ENCODE measurements around the gene CALCOCO1. TPM values are rescaled to one million over a fixed set of nuclear protein-coding genes. Genes with fewer than 3 reads are reported as not detected.

CALCOCO1 gene
- total and polyA plus RNA-seq, 10 of the 15 experiments (the other 5 are each of a cell fraction or from before 2014, with no cell fraction given) = 2.8 to 55.9 (median 13.7) TPM

GRCh38 chr12:53700567-53700966, 26.7 kb downstream of the CALCOCO1 start:
- CTCF ChIA-PET = interaction anchor here (1.0 to 7.9 kb wide), 10 partner anchors 13 to 288 kb away, joined by 3 to 459 read pairs (median 4); partner anchors contain the start of gene CISTR
- no TSS peak for BruUV-seq (replicated peaks)
- in situ Hi-C loops (cut with MboI) (loop anchor here (5.0 kb wide), 1 partner anchor 42 kb away; no protein-coding TSS in a partner anchor), intact Hi-C loops (cut with micrococcal nuclease; ENCODE audit: unreplicated experiment) (loop anchor here (10.0 kb wide), 2 partner anchors 284 to 514 kb away; partner anchors contain the start of gene HOXC10)
- ATAC-seq = no peak
- H3K4me2 ChIP-seq (ENCODE audit: control insufficient read depth, insufficient read depth) = no peak overlapping the region
- POLR2A ChIA-PET = interaction anchor here (1.0 to 1.3 kb wide), 2 partner anchors 43 to 53 kb away, joined by 3 to 4 read pairs; no protein-coding TSS in a partner anchor
- peaks cover 5% of the 10 kb centered on the region; the same call in 1 of the 2 replicates for H3K4me1 ChIP-seq (ENCODE audit: control insufficient read depth, insufficient read depth, low read length)
- no peak overlapping the region for H2AFZ ChIP-seq (ENCODE audit: control insufficient read depth, low read depth, low read length)
- H3K36me3 ChIP-seq (ENCODE audit: control insufficient read depth in 2 of 2, insufficient read depth in 2 of 2, low read length in 1 of 2) = no peaks in the 10 kb centered on the region
- TF ChIP-seq ZBTB33 (IDR thresholded peaks at IDR 0.05) (no peak), LARP7 (IDR thresholded peaks at IDR 0.05) (no peak), E4F1 (IDR thresholded peaks at IDR 0.05; ENCODE audit: borderline replicate concordance, partially characterized antibody) (no peak), MTA3 (IDR thresholded peaks at IDR 0.05; ENCODE audit: borderline replicate concordance, low read length) (no peak)
- H3K27ac ChIP-seq (ENCODE audit: control insufficient read depth, insufficient read depth) = no peak overlapping the region
- 11% methylated on average over 6 of the region's 6 CpGs for WGBS (ENCODE audit: insufficient coverage, insufficient replicate concordance, low lambda C conversion rate, missing lambda C conversion rate)
- no peak for FAIRE-seq
- H3K9ac ChIP-seq (ENCODE audit: control insufficient read depth, insufficient read depth, low read length) = no peak overlapping the region
- H3K4me3 ChIP-seq = no peak overlapping the region
- H3K79me2 ChIP-seq (ENCODE audit: control insufficient read depth, insufficient read depth, low read length) = no peaks in the 10 kb centered on the region
- H4K20me1 ChIP-seq (ENCODE audit: control insufficient read depth, insufficient read depth) = no peaks in the 10 kb centered on the region
- no peak for DNase-seq (ENCODE audit: low read depth, low spot score)
- RAD21 ChIA-PET (ENCODE audit: unreplicated experiment) = interaction anchor here (0.7 to 2.7 kb wide), 5 partner anchors 44 to 161 kb away, joined by 3 to 70 read pairs (median 8); partner anchors contain the start of gene CISTR
- peaks cover 10 to 33% of the 10 kb centered on the region in 2 experiments for H3K27me3 ChIP-seq (replicated peaks in 1 of 2; ENCODE audit: control insufficient read depth in 2 of 2, insufficient read depth in 2 of 2, low read length in 1 of 2)
- H3K9me3 ChIP-seq (replicated peaks; ENCODE audit: control insufficient read depth, insufficient read depth, low read length) = no peaks in the 10 kb centered on the region
- SMC1A ChIA-PET (ENCODE audit: uncharacterized antibody, unreplicated experiment) = interaction anchor here (1.1 to 5.9 kb wide), 8 partner anchors 9 to 157 kb away, joined by 3 to 96 read pairs (median 5); partner anchors contain the start of gene CISTR

All from GM12878 (cell line).